GM18499 (cell line): ENCODE data around the gene UBE2R2.
"Not testable (repeated sequence)": the region's sequence is repeated elsewhere in the genome, so short reads cannot be mapped to it uniquely, and the experiment has no call there.

Experiments
- ATAC-seq: cut with Tn5 transposase; IDR thresholded peaks from one replicate; pipeline ENCODE4 v1.9.1; 2021; ENCODE audit warnings: moderate number of reproducible peaks; ENCODE audit not compliant: insufficient read depth, unreplicated experiment

Gene UBE2R2

DNA sequence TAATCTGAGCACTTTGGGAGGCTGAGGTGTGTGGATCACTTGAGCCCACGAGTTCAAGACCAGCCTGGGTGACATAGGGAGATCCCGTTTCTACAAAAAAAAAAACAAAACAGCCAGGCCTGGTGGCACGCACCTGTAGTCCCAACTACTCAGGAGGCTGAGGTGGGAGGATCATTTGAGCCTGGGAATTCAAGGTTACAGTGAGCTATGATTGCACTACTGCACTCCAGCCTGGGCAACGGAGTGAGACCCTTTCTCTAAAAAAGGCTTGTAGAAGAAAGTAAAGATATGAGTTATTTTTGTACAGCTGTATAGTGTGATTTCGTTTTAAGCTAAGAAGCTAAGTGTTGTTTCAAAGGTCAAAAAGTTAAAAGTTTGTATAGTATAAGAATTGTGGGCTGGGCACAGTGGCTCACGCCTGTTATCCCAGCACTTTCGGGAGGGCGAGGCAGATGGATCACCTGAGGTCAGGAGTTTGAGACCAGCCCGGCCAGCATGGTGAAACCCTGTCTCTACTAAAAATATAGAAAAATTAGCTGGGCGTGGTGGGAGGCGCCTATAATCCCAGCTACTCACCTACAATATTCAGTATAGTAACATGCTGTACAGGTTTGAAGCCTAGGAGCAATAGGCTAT, 18.8 kb downstream of the UBE2R2 start:
- no peak for ATAC-seq

DNA sequence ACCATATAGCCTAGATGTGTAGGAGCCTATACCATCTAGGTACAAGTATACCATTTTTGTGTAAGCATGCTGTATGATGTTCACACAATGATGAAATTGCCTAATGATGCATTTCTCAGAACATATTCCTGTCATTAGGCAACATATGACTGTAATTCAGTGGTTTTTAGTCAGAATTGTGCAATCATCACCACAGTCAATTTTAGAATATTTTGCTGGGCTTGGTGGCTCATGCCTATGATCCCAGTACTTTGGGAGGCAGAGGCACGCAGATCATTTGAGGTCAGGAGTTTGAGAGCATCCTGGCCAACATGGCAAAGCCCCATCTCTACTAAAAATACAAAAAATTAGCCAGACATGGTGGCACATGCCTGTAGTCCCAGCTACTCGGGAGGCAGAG, 19.3 kb downstream of the UBE2R2 start:
- not testable (repeated sequence) for ATAC-seq

DNA sequence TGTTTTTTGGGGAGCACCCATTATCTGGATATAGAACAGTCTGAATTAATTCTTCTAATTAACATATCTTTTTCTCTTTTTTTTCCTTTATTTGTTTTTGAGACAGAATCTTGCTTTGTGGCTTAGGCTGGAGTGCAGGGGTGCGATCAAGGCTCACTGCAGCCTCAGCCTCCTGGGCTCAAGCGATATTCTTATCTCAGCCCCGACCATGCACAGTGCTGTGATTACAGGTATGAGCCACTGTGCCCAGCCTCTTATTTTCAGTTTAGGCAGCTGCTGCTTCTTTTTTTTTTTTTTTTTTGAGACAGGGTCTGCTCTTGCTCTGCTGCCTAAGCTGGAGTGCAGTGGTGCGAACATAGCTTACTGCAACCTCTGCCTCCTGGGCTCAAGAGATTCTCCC, 20.2 kb downstream of the UBE2R2 start:
- ATAC-seq = no peak

DNA sequence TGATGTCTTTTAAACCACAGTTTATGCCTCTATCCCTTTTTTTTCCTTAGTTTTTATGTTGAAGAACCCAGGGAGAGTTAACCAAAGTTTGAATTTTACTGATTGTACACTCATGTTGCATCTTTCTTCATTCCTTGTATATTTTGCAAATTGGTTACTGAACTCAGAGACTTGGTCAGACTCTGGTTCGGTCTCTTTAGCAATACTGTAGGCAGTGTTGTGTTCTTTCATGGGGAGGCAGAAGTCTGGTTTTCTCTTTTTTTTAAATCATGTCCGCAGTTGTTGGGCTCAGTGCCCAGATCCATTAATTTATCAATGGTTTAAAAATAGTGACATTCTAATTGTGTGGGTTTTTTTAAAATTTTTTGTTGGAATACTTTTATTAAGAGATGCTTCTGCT, 23.4 kb downstream of the UBE2R2 start:
- ATAC-seq = no peak

DNA sequence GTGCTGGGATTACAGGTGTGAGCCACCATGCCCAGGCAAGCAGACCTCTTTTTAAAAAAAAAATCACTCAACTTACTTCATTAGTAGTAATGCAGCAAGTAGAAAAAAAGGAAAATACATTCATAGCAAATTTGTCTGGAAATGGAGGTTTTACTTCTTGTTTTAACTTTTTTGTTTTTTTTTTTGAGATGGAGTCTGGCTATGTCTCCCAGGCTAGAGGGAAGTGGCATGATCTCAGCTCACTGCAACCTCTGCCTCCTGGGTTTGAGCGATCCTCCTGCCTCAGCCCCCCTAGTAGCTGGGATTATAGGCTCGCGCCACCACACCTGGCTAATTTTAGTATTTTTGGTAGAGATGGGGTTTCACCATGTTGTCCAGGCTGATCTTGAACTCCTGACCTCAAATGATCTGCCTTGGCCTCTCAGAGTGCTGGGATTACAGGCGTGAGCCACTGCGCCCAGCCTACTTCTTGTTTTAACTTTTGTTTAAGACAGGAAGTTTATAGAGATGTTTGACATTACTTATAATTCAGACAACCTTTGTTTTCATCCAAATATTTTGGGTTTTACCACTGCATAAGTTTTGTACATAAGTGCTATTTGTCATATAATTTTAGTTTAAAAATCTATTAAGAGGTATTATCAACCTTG, 26.5 kb downstream of the UBE2R2 start:
- ATAC-seq = no peak

DNA sequence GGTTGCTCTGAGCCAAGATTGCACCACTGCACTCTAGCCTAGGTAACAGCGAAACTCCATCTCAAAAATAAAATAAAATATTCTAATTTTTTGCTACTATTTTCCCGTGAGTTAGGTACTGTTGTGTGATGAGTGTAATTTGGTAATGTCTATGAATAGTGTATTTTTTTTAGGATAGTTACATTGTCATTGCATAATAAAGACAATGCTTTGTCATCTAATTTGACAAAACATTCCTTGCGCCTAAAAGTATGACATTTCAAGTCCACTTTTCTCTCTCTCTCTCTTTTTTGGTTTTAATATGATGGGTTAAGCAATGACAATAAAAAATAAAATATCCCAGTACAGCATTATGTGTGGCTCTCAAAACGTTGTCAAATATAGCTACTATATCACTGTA, 29.3 kb downstream of the UBE2R2 start:
- no peak for ATAC-seq

DNA sequence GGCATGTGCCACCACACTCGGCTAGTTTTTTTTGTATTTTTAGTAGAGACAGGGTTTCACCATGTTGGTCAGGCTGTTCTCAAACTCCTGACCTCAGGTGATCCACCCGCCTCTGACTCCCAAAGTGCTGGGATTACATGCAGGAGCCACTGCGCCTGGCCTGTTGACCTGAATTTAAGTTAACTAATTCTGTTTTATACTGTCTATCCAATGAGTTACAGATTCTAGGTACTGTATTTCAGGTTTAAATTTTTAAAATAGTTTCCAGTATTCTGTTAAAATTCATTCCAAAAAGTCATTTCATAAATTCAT, 30.9 kb downstream of the UBE2R2 start:
- ATAC-seq = not testable (repeated sequence)

DNA sequence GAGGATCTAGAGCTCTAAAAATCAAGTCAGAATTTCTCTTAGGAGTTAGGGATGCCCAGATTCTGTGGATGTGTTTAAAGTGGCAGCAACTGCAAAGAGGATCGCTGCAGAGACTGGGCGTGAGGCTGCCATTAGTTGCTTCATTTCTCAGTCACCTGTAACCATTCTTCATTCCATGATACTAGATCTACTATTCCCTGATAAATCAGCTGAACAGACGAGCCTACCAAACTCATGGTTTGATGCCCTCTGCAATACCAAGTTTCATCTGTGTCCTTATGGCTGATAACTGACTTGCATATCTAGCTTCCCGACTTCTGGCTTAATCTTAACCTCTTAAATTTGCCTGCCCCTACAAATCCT, 33.3 kb downstream of the UBE2R2 start:
- ATAC-seq = no peak

DNA sequence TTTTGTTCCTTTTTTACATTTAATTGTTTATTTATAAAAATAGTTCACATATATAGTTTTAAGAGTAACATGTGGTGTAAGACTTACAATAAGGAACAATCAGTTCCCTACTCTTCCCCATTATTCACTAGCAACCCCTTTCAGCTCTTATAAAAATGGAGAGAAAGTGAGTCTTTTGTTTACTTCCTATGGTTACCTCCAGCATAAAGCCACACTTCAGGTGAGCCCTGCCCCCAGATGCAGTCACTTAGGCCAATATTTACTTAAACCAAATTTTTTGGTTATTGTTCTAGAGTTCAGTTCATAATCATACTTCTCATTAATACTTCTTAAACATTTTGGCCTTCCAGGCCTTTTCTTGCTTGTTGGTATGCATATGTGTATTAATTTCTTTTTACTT, 33.7 kb downstream of the UBE2R2 start:
- ATAC-seq = no peak

DNA sequence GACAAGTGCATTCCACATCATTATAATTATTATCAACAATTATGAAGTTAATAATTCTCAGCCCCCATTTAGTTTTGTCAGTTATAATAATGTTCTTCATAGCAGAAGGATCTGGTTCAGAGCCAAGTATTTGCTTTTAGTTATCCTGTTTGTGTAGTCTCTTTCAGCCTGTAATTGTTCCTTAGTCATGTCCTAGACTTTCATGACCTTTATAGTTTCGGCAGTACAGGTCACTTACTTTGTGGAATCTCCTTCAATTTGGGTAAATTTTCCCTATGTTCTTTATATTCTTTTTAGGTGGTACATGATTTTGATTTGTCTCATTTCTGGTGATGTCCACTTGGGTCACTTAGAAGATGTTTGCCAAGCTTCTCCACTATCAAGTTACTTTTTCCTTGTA, 34.3 kb downstream of the UBE2R2 start:
- no peak for ATAC-seq

DNA sequence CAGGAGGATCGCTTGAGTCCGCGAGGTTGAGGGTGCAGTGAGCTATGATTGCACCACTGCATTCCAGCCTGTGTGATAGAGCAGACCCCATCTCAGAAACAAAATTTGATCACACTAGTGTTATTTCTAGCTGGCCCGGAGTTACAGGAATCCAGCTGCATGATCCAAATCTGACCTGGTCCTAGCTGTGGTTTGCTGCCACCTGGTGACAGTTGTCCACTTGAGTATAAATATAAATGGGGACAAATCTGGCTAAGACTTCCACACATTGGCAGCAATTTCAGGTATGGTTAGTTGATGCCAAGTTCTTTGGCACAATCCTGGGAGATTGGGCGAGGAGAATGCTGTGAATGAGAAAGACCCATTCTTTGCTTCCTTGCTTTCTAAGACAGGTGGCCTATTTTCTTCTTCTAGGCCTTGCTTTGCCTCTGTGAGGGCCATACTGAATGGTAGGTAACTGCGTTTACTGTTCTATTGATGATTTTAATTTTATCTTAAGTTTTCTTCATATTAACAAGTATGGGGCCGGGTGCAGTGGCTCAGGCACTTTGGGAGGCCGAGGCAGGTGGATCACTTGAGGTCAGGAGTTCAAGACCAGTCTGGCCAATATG, 35.4 kb downstream of the UBE2R2 start:
- ATAC-seq = no peak

DNA sequence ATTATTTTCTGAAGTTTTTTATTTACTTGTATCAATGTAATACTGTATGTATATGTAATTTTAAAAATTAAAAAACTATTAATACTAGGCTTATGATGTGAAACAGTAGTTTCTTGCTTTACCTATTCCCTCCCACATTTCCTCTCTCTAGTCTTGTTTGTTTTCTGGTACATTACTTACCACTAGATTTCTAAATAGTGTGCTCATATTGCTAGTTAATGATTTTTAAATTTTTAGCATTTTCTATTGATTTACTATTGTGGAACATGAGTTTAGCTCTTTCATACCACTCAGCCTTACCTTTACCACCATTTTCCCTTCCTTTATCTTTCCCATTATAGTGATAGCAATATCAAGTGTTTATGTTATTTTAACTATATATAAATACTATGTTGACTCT, 39.3 kb downstream of the UBE2R2 start:
- ATAC-seq = no peak

DNA sequence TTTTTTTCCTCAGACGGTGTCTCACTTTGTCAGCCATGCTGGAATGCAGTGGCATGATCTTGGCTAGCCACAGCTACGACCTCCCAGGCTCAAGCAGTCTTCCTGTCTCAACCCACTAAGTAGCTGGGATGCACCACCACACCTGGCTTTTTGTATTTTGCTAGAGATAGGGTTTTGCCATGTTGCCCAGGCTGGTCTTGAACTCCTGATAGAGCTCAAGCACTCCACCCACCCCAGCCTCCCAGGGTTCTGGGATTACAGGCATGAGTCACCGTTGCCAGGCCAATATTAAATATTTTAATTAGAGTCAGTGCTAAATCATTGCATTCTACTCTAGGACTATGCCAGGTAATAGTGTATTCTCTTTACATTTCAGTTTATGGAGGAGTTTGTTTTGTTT, 41.5 kb downstream of the UBE2R2 start:
- no peak for ATAC-seq

DNA sequence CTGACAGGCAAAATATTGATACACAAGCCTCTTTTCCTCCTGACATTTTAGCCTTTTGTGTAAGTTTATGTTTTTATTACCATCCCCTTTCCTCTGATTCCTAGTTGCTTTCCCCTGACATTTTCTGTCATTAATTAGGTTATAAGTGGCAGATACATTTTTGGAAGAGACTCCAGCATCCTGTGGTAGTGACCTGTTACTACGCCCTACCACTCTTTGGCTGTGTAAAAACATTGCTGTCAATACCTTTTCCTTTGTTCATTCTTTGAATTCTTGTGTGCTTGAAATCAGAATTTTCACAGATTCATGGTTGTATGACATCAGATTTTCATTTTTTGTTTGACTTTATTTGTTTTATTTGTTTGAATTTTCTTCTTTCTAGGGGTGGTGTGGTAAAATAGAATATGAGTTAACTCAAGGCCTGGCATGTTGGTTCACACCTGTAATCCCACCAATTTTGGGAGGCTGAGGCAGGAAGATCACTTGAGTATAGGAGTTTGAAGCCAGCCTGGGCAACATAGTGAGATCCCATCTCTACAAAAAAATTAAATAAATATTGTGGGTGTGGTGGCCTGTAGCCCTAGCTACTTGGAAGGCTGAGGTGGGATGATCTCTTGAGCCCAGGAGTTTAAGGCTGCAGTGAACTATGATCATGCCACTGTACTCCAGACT, 43.4 kb downstream of the UBE2R2 start:
- ATAC-seq = no peak

DNA sequence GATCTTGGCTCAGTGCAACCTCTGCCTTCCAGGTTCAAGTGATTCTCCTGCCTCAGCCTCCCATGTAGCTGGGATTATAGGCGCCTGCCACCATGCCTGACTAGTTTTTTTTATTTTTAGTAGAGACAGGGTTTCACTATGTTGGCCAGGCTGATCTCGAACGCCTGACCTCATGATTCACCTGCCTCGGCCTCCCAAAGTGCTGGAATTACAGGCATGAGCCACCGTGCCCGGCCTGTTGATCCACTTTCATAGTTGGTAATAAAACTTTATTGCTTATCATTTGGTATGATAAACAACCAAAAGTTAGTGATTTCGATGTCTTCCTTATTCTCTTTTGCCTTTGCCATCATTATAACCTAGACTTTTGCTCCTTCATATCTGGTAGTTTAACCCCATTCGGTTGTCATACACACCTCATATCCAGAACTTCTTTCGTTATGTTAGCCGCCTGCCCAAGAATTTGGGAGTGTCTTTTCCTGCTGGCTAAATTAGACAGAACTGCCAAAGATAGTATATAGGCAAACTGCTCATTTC, 45.0 kb downstream of the UBE2R2 start:
- ATAC-seq = no peak

DNA sequence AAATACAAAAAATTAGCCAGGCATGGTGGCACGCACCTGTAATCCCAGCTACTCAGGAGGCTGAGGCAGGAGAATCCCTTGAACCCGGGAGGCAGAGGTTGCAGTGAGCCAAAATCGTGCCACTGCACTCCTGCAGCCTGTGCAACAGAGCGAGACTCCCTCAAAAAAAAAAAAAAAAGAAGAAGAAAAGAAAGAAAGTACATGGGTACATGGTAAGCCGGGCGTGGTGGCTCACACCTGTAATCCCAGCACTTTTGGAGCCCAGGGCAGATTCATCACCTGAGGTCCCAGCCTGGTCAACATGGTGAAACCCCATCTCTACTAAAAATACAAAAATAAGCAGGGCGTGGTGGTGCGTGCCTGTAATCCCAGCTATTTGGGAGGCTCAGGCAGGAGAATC, 46.1 kb downstream of the UBE2R2 start:
- ATAC-seq = not testable (repeated sequence)

DNA sequence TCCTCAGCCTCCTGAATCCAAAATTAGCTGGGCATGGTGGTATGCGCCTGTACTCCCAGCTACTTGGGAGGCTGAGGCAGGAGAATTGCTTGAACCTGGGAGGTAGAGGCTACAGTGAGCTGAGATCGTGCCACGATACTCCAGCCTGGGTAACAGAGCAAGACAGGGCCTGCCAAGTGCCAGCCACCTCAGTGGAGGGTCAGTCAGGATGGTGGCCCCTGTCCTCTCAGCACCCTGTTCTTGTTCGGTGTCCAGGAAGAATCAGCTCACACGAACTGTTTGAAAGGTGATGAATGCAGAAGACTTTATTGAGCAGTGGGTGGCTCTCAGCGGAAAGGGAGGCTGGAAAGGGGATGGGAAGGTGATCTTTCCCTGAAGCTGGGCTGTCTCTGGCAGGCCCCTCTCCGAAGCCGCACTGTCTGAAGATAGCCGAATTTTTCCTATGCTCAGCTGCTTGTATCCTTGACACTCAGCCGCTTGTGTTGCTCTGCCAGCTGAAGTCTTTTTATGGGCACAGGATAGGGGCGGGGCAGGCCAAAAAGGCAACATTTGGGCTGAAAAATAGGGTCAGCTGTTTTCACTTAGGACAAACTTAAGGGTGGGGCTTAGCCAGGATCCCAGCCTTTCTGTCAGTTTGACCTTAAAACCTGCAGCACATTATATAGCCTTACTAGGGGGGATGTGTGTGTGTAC, 50.9 kb downstream of the UBE2R2 start:
- no peak for ATAC-seq

DNA sequence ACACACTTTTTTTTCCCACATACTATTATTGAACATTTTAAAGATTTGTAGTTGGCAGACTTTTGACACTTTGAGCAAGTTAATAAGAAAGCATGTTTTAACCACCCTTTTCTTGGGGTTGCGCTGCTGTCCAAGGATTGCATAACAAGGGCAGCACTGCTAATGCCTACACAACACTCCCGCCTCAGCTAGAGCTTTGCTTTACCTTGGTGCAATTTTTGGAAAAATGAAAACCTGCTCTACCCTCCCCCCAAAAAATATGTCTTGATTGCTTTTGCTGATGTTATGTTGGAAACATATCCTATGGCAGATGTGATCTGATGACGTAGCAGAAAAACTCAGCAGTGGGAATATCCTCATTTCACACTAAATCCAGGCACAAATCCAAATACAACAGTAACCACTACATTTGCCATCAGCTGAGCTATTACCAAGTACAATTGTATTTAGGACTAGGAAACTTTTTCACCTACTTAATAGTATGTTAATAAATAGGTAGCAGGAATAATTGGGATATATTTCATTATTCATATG, 51.5 kb downstream of the UBE2R2 start:
- ATAC-seq = no peak

DNA sequence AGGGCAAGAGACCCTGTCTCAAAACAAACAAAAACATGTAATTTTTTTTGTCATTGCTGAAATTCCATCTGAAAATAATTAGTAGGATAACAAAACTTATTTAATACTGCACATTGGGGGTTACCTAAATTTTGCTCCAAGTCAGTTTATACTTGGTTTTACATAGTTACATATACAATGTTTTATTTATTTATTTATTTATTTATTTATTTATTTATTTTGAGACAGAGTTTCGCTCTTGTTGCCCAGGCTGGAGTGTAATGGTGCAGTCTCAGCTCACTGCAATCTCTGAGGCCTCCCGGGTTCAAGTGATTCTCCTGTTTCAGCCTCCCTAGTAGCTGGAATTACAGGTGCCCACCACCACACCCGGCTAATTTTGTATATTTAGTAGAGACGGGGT, 52.3 kb downstream of the UBE2R2 start:
- not testable (repeated sequence) for ATAC-seq

DNA sequence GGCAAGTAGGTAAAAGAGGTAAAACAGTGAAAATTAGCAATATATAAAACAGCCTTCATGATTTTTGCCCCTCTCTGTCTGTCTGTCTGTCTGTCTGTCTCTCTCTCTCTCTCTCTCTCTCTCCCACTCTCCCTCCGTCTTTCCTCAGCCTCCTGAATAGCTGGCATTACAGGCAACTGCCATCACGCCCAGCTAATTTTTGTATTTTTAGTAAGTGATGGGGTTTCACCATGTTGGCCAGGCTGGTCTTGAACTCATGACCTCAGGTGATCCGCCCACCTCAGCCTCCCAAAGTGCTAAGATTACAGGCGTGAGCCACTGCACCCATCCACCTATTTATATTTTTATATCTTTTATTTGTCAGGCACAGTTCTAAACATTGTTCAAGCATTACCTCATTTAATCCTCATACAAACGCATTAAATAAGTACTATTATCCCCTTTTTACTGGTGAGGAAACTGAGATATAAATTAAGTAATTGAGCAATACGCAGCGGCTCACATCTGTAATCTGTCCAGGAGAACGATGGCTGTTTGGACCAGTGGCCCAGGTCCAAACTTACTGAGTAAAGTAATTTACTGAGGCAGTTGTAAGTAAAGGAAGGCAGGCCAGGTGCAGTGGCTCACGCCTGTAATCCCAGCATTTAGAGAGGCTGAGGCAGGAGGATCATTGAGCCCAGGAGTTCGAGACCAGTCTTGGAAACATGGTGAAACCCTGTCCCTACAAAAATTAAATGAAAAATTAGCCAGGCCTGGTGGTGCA, 60.9 kb downstream of the UBE2R2 start:
- no peak for ATAC-seq
